GM12801 (cell line): ENCODE data around the gene PLA2G3.

ENCODE experiments used
- CTCF ChIP-seq: IDR thresholded peaks from one replicate; pipeline ENCODE4 v1.5.1; 2011; ENCODE audit warnings: control low read depth; ENCODE audit not compliant: insufficient read length; ENCODE audit errors: extremely low read depth

The PLA2G3 gene

GRCh38 chr22:31127181-31127772 lies 13.0 kb downstream of the PLA2G3 start:
- TF ChIP-seq CTCF: no peak

GRCh38 chr22:31126869-31127175 lies 13.5 kb downstream of the PLA2G3 start:
- TF ChIP-seq CTCF: no peak

GRCh38 chr22:31126128-31126868 lies 14.0 kb downstream of the PLA2G3 start:
- TF ChIP-seq CTCF: no peak

GRCh38 chr22:31125521-31126117 lies 14.7 kb downstream of the PLA2G3 start:
- no peak for TF ChIP-seq CTCF

GRCh38 chr22:31124811-31125465 lies 15.4 kb downstream of the PLA2G3 start:
- no peak for TF ChIP-seq CTCF

- TF ChIP-seq CTCF: no peak
These were observed 16.0 kb downstream of the PLA2G3 start for GRCh38 chr22:31124290-31124689.

GRCh38 chr22:31123292-31123602 lies 17.1 kb downstream of the PLA2G3 start:
- no peak for TF ChIP-seq CTCF
